ENCODE results near the gene CBFA2T2.

CBFA2T2 gene

DNA sequence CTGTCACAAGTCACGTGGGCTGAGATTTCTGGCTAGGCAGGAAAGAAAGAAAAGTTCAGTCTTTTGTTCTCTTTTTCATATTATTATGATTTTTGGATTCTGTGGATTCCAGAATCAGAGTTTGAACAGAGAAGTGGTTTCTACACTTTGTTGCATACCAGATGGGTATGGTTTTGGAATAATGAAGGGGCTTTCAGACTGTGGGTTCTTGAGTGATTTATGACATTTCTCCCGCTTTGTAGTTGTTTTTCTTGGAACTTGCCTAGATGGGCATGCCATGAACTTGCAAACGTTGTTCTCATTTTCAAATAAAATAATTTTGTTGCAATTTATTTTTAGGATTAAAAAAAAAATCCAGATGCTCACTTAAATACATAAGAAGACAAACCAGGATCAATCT is 34.4 kb downstream of the CBFA2T2 start:
- Histone ChIP-seq H3K4me3 (ENCODE audit: low read depth, low read length) (no peak overlapping the region), H3K36me3 (ENCODE audit: control insufficient read depth, insufficient read depth, low read length) (no peaks in the 10 kb centered on the region), H3K27ac (no peak overlapping the region), H3K4me2 (ENCODE audit: low read length) (no peak overlapping the region), H3K9me3 (ENCODE audit: control insufficient read depth, low read length) (no peaks in the 10 kb centered on the region), H3K79me2 (peaks cover 19% of the 10 kb centered on the region), H2AFZ (no peak overlapping the region), H3K9ac (no peak overlapping the region), H3K27me3 (ENCODE audit: control insufficient read depth, insufficient read depth, low read length) (no peaks in the 10 kb centered on the region), H3K4me1 (no peaks in the 10 kb centered on the region)
- TF ChIP-seq, protein P1, sequence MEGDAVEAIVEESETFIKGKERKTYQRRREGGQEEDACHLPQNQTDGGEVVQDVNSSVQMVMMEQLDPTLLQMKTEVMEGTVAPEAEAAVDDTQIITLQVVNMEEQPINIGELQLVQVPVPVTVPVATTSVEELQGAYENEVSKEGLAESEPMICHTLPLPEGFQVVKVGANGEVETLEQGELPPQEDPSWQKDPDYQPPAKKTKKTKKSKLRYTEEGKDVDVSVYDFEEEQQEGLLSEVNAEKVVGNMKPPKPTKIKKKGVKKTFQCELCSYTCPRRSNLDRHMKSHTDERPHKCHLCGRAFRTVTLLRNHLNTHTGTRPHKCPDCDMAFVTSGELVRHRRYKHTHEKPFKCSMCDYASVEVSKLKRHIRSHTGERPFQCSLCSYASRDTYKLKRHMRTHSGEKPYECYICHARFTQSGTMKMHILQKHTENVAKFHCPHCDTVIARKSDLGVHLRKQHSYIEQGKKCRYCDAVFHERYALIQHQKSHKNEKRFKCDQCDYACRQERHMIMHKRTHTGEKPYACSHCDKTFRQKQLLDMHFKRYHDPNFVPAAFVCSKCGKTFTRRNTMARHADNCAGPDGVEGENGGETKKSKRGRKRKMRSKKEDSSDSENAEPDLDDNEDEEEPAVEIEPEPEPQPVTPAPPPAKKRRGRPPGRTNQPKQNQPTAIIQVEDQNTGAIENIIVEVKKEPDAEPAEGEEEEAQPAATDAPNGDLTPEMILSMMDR (IDR thresholded peaks at IDR 0.05): no peak

DNA sequence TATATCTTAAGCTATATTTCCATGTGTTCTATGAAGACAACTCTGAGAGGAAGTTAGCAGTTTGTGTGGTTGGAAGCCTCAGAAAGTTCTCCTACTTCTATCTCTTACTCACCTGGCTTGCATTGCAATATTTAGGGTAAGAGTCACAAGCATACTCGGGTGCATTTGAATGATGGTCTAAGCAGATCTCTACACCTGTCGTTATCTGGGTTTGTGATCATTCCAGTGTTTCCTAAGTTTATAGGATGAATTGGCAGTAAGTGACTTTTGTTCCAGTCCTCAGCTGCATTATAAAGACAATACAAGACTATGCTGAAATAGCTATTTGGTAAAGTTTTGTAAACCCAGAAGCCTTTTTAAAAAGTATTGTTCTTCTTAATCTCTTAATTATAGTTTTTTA is 36.9 kb downstream of the CBFA2T2 start:
- peak overlapping the region; percentile 29 for H3K4me2 ChIP-seq (ENCODE audit: low read length)
- no peak overlapping the region for H3K27ac ChIP-seq
- TF ChIP-seq, protein P1 (IDR thresholded peaks at IDR 0.05): no peak
- peaks cover 24% of the 10 kb centered on the region for H3K79me2 ChIP-seq
- no peaks in the 10 kb centered on the region for H3K4me1 ChIP-seq
- H3K36me3 ChIP-seq (ENCODE audit: control insufficient read depth, insufficient read depth, low read length): no peaks in the 10 kb centered on the region
- no peak overlapping the region for H2AFZ ChIP-seq
- H3K27me3 ChIP-seq (ENCODE audit: control insufficient read depth, insufficient read depth, low read length): no peaks in the 10 kb centered on the region
- H3K9ac ChIP-seq: no peak overlapping the region
- H3K4me3 ChIP-seq (ENCODE audit: low read depth, low read length): no peak overlapping the region
- no peaks in the 10 kb centered on the region for H3K9me3 ChIP-seq (ENCODE audit: control insufficient read depth, low read length)

DNA sequence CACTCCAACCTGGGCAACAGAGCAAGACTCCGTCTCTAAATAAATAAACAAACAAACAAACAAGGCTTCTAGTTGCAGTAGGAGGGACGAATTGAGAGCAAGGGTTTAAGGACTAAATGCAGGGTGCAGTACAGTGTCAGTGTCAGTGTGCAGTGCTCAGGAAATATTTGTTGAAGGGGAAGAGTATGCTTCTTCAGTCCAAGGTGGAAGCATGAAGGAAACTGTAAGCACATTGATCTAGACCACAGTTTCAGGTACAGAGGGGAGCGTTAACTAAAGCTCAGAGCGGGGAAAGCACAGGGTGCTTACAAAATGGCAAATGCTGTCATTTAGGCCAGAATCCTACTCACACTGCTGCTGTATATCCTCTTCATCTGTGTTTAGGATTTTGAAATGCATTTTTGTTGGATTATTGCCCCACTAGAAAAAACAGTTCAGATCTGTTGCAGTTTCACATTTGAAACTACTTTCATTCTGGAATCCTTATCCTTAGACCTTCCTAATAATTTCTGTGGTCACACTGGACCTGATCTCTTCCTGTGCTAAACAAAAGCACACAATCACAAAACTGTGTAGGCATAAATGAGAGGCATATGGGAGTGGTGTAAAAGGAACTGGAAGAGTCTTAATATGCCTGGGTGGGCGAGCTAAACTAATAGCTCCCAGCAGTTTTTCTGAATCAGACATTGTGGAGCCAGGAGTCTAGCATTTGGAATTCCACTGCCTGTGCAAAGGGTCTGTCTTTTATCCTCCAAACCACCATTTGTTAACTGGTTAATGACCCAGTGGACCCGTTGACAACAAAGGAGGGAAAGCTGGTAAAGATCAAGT is 41.4 kb downstream of the CBFA2T2 start:
- no peaks in the 10 kb centered on the region for H3K27me3 ChIP-seq (ENCODE audit: control insufficient read depth, insufficient read depth, low read length)
- H3K9ac ChIP-seq: no peak overlapping the region
- no peak overlapping the region for H3K4me3 ChIP-seq (ENCODE audit: low read depth, low read length)
- H3K9me3 ChIP-seq (ENCODE audit: control insufficient read depth, low read length): no peaks in the 10 kb centered on the region
- TF ChIP-seq, protein P1 (IDR thresholded peaks at IDR 0.05): no peak
- no peak overlapping the region for H3K4me2 ChIP-seq (ENCODE audit: low read length)
- H3K36me3 ChIP-seq (ENCODE audit: control insufficient read depth, insufficient read depth, low read length): no peaks in the 10 kb centered on the region
- no peak overlapping the region for H2AFZ ChIP-seq
- H3K79me2 ChIP-seq: peaks cover 27% of the 10 kb centered on the region
- peaks cover 3% of the 10 kb centered on the region for H3K4me1 ChIP-seq
- no peak overlapping the region for H3K27ac ChIP-seq

DNA sequence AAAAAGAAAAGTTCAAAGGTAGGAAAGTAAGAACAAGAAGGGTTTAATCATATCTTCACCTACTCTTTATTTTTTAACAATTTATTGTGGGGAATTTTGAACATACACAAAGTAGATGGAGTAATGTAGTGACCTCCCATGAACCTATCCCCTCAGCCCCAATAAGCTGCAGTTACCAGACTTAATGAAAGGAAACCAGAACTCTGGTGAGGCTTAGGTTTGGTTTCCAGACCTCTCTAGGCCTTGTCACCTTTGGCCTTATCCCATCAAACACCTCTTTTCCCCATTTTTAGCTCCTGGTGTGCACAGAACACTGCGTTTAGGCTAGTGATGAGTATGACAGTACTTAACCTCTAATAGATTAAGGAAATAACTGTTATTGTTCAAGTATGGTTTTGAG is 42.0 kb downstream of the CBFA2T2 start:
- Histone ChIP-seq H3K4me3 (ENCODE audit: low read depth, low read length) (no peak overlapping the region), H3K9ac (no peak overlapping the region), H3K27me3 (ENCODE audit: control insufficient read depth, insufficient read depth, low read length) (no peaks in the 10 kb centered on the region), H3K36me3 (ENCODE audit: control insufficient read depth, insufficient read depth, low read length) (no peaks in the 10 kb centered on the region), H3K4me1 (peaks cover 3% of the 10 kb centered on the region), H2AFZ (no peak overlapping the region), H3K79me2 (peaks cover 25% of the 10 kb centered on the region), H3K9me3 (ENCODE audit: control insufficient read depth, low read length) (no peaks in the 10 kb centered on the region), H3K4me2 (ENCODE audit: low read length) (no peak overlapping the region), H3K27ac (no peak overlapping the region)
- TF ChIP-seq, protein P1 (IDR thresholded peaks at IDR 0.05): no peak

All from parathyroid adenoma (tissue), 2 donors.